Erythroblast (primary cell): ENCODE measurements around the gene PER1.

Experiments
- GATA1 ChIP-seq: IDR thresholded peaks from 2 replicates; pipeline ENCODE4 v1.6.1; 2011; ENCODE audit warnings: low read depth, mild to moderate bottlenecking, control low read depth, low read length, moderate library complexity
- POLR2A ChIP-seq: IDR thresholded peaks from 2 replicates; pipeline ENCODE4 v1.6.1; 2011; ENCODE audit warnings: mild to moderate bottlenecking, low read length

- TF ChIP-seq POLR2A (no peak), GATA1 (no peak)
Measured at GRCh38 chr17:8117980-8118768, 34.0 kb downstream of the PER1 start, which contains the start of gene ALOXE3.
